Measurements from ENCODE around the gene DSG4. TPM values are rescaled to one million over a fixed set of nuclear protein-coding genes. Genes with fewer than 3 reads are reported as not detected.

The DSG4 gene
- total RNA-seq, 4 donors from 2014 or later = not detected

GRCh38 chr18:31430072-31430471 is 53.5 kb downstream of the DSG4 start:
- Histone ChIP-seq H3K4me3 (no peak overlapping the region), H3K27me3 (no peaks in the 10 kb centered on the region), H3K36me3 (no peaks in the 10 kb centered on the region), H3K27ac (no peak overlapping the region), H3K9me3 (no peaks in the 10 kb centered on the region), H3K4me1 (no peaks in the 10 kb centered on the region)
- DNase-seq (no peak), ATAC-seq (no peak)
- TF ChIP-seq CTCF (IDR thresholded peaks at IDR 0.05 in 4 of 5, conservative IDR thresholded peaks at IDR 0.05 in 1 of 5) (no peak), POLR2A (IDR thresholded peaks at IDR 0.05) (no peak)
- intact Hi-C loops (cut with DNase I; ENCODE audit: low total_unique reads) (no loop called here), in situ Hi-C loops (cut with MboI; ENCODE audit: low sequenced_read_pairs in 4 of 4) (no loop called here)

GRCh38 chr18:31430554-31430953 is 54.0 kb downstream of the DSG4 start:
- Histone ChIP-seq H3K36me3 (no peaks in the 10 kb centered on the region), H3K27ac (no peak overlapping the region), H3K9me3 (no peaks in the 10 kb centered on the region), H3K27me3 (no peaks in the 10 kb centered on the region), H3K4me1 (no peaks in the 10 kb centered on the region), H3K4me3 (no peak overlapping the region)
- TF ChIP-seq POLR2A (IDR thresholded peaks at IDR 0.05) (no peak), CTCF (IDR thresholded peaks at IDR 0.05 in 4 of 5, conservative IDR thresholded peaks at IDR 0.05 in 1 of 5) (no peak)
- intact Hi-C loops (cut with DNase I; ENCODE audit: low total_unique reads) = no loop called here
- DNase-seq (no peak), ATAC-seq (no peak)
- in situ Hi-C loops (cut with MboI; ENCODE audit: low sequenced_read_pairs in 4 of 4) = no loop called here

GRCh38 chr18:31432316-31432715 is 55.7 kb downstream of the DSG4 start:
- Histone ChIP-seq H3K36me3 (no peaks in the 10 kb centered on the region), H3K27me3 (no peaks in the 10 kb centered on the region), H3K4me1 (no peaks in the 10 kb centered on the region), H3K9me3 (no peaks in the 10 kb centered on the region), H3K4me3 (no peak overlapping the region), H3K27ac (no peak overlapping the region)
- TF ChIP-seq CTCF (IDR thresholded peaks at IDR 0.05 in 4 of 5, conservative IDR thresholded peaks at IDR 0.05 in 1 of 5) = no peak
- ATAC-seq (no peak), DNase-seq (no peak)
- in situ Hi-C loops (cut with MboI; ENCODE audit: low sequenced_read_pairs in 4 of 4) (no loop called here), intact Hi-C loops (cut with DNase I; ENCODE audit: low total_unique reads) (no loop called here)

- in situ Hi-C loops (cut with MboI; ENCODE audit: low sequenced_read_pairs in 4 of 4) = no loop called here
- no peaks in the 10 kb centered on the region for H3K27me3 ChIP-seq
- no peak for TF ChIP-seq CTCF (IDR thresholded peaks at IDR 0.05 in 4 of 5, conservative IDR thresholded peaks at IDR 0.05 in 1 of 5)
- TF ChIP-seq POLR2A (IDR thresholded peaks at IDR 0.05) = no peak
- H3K36me3 ChIP-seq = no peaks in the 10 kb centered on the region
- ATAC-seq (no peak), DNase-seq (no peak)
- intact Hi-C loops (cut with DNase I; ENCODE audit: low total_unique reads) = no loop called here
- H3K4me3 ChIP-seq = no peak overlapping the region
- no peaks in the 10 kb centered on the region for H3K9me3 ChIP-seq
- no peaks in the 10 kb centered on the region for H3K4me1 ChIP-seq
- H3K27ac ChIP-seq = no peak overlapping the region
Observed at GRCh38 chr18:31436825-31437224, 60.2 kb downstream of the DSG4 start.

- no peaks in the 10 kb centered on the region for H3K36me3 ChIP-seq
- no peak for TF ChIP-seq CTCF (IDR thresholded peaks at IDR 0.05 in 4 of 5, conservative IDR thresholded peaks at IDR 0.05 in 1 of 5)
- no peak for TF ChIP-seq POLR2A (IDR thresholded peaks at IDR 0.05)
- H3K27me3 ChIP-seq = no peaks in the 10 kb centered on the region
- H3K27ac ChIP-seq = no peak overlapping the region
- no peaks in the 10 kb centered on the region for H3K9me3 ChIP-seq
- ATAC-seq = no peak
- H3K4me1 ChIP-seq = no peaks in the 10 kb centered on the region
- no peak for DNase-seq
- intact Hi-C loops (cut with DNase I; ENCODE audit: low total_unique reads) (no loop called here), in situ Hi-C loops (cut with MboI; ENCODE audit: low sequenced_read_pairs in 4 of 4) (no loop called here)
- no peak overlapping the region for H3K4me3 ChIP-seq
Observed at GRCh38 chr18:31438402-31438801, 61.8 kb downstream of the DSG4 start.
